ENCODE data around the gene COBLL1. TPM values are rescaled to one million over a fixed set of nuclear protein-coding genes. Genes with fewer than 3 reads are reported as not detected.

COBLL1 gene
- total and polyA plus RNA-seq, 2 donors (not counting 1 experiment from before 2014, with no cell fraction given), result 10.1 to 11.9 TPM

DNA sequence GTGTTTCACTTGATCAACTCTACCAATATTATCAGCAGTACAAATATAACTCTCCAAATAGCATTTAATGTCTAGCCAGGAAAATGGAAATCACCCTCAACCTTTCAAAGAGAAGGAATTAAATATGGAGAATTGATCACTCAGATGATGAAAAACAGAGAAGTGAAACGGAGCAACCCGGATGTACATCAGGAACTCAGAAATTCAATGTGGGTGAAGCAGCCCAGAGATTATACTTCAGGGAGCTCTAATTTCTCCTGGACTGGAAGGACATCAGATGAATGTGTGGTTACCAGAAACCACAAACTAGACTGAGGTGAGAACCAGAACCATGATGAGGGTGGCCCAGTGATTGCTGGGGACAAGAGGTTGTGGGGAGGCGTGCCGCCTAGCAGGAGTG, 35.5 kb upstream of the COBLL1 start:
- Histone ChIP-seq H3K9me3 (ENCODE audit: control insufficient read depth, insufficient read depth, low read depth, low read length) (no peaks in the 10 kb centered on the region), H3K4me1 (ENCODE audit: control insufficient read depth, extremely low read depth, insufficient read depth, low read length) (no peaks in the 10 kb centered on the region), H3K36me3 (ENCODE audit: control insufficient read depth, insufficient read depth, low read length) (no peaks in the 10 kb centered on the region), H3K79me2 (ENCODE audit: control insufficient read depth, insufficient read depth, low read length) (no peaks in the 10 kb centered on the region), H3K27ac (ENCODE audit: insufficient read depth, low read length) (no peak overlapping the region), H3K4me3 (replicated peaks in 1 of 4; ENCODE audit: control extremely low read depth in 1 of 4, insufficient read depth in 1 of 4, low read depth in 3 of 4, low read length in 4 of 4) (no peak overlapping the region), H4K20me1 (ENCODE audit: control insufficient read depth, extremely low read depth, insufficient read depth, low read length) (no peaks in the 10 kb centered on the region), H3K4me2 (ENCODE audit: extremely low read depth, insufficient read depth, low read length) (no peak overlapping the region), H3K9ac (ENCODE audit: insufficient read depth, low read length) (no peak overlapping the region), H2AFZ (ENCODE audit: low read length) (no peak overlapping the region), H3K27me3 (ENCODE audit: control insufficient read depth, insufficient read depth, low read length) (no peaks in the 10 kb centered on the region)
- TF ChIP-seq, protein P1, sequence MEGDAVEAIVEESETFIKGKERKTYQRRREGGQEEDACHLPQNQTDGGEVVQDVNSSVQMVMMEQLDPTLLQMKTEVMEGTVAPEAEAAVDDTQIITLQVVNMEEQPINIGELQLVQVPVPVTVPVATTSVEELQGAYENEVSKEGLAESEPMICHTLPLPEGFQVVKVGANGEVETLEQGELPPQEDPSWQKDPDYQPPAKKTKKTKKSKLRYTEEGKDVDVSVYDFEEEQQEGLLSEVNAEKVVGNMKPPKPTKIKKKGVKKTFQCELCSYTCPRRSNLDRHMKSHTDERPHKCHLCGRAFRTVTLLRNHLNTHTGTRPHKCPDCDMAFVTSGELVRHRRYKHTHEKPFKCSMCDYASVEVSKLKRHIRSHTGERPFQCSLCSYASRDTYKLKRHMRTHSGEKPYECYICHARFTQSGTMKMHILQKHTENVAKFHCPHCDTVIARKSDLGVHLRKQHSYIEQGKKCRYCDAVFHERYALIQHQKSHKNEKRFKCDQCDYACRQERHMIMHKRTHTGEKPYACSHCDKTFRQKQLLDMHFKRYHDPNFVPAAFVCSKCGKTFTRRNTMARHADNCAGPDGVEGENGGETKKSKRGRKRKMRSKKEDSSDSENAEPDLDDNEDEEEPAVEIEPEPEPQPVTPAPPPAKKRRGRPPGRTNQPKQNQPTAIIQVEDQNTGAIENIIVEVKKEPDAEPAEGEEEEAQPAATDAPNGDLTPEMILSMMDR (conservative IDR thresholded peaks at IDR 0.05 in 1 of 2, IDR thresholded peaks at IDR 0.05 in 1 of 2; ENCODE audit: low read depth in 1 of 2, low read length in 2 of 2), result no peak
- no peak for TF ChIP-seq EZH2 (IDR thresholded peaks at IDR 0.05; ENCODE audit: low read length, missing control alignments)
- DNase-seq (ENCODE audit: low read depth in 2 of 2), result no peak

DNA sequence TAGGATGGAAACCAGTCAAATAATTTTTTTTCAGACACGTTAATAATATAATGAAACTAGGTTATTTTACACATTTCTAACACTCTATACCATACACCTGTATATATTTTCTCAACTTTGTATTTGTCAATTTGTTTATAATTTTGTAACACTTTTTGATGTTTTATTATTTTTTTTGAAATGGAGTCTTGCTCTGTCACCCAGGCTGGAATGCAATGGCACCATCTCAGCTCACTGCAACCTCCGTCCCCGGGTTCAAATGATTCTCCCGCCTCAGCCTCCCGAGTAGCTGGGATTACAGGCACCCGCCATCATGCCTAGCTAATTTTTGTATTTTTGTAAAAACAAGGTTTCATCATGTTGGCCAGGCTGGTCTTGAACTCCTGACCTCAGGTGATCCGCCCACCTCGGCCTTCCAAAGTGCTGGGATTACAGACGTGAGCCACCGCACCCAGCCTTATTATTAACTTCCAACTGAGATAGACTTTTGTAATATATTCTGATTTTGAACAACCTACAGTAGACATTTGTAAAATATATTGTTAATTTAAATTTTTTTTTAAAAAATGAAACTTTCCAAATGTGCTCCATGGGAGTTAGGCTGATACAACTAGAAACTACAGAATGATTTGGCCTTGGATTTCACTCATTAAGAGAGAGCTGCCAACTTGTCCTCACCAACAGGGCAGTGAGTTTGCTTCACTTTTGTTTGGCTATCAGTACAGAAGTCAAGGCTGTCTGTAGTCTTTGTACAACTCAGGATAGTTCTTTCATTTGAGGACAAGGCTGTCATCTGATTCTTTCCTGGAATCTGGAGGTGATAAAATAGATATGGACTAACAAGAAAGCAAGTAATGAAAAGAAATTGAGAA, 33.9 kb upstream of the COBLL1 start:
- Histone ChIP-seq H3K36me3 (ENCODE audit: control insufficient read depth, insufficient read depth, low read length) (no peaks in the 10 kb centered on the region), H4K20me1 (ENCODE audit: control insufficient read depth, extremely low read depth, insufficient read depth, low read length) (no peaks in the 10 kb centered on the region), H3K27ac (ENCODE audit: insufficient read depth, low read length) (no peak overlapping the region), H3K4me2 (ENCODE audit: extremely low read depth, insufficient read depth, low read length) (no peak overlapping the region), H3K9ac (ENCODE audit: insufficient read depth, low read length) (no peak overlapping the region), H3K9me3 (ENCODE audit: control insufficient read depth, insufficient read depth, low read depth, low read length) (no peaks in the 10 kb centered on the region), H3K4me3 (replicated peaks in 1 of 4; ENCODE audit: control extremely low read depth in 1 of 4, insufficient read depth in 1 of 4, low read depth in 3 of 4, low read length in 4 of 4) (no peak overlapping the region), H3K79me2 (ENCODE audit: control insufficient read depth, insufficient read depth, low read length) (no peaks in the 10 kb centered on the region), H3K4me1 (ENCODE audit: control insufficient read depth, extremely low read depth, insufficient read depth, low read length) (no peaks in the 10 kb centered on the region), H3K27me3 (ENCODE audit: control insufficient read depth, insufficient read depth, low read length) (no peaks in the 10 kb centered on the region), H2AFZ (ENCODE audit: low read length) (no peak overlapping the region)
- DNase-seq (ENCODE audit: low read depth in 2 of 2), result no peak
- TF ChIP-seq, protein P1 (conservative IDR thresholded peaks at IDR 0.05 in 1 of 2, IDR thresholded peaks at IDR 0.05 in 1 of 2; ENCODE audit: low read depth in 1 of 2, low read length in 2 of 2), result no peak
- TF ChIP-seq EZH2 (IDR thresholded peaks at IDR 0.05; ENCODE audit: low read length, missing control alignments), result no peak

DNA sequence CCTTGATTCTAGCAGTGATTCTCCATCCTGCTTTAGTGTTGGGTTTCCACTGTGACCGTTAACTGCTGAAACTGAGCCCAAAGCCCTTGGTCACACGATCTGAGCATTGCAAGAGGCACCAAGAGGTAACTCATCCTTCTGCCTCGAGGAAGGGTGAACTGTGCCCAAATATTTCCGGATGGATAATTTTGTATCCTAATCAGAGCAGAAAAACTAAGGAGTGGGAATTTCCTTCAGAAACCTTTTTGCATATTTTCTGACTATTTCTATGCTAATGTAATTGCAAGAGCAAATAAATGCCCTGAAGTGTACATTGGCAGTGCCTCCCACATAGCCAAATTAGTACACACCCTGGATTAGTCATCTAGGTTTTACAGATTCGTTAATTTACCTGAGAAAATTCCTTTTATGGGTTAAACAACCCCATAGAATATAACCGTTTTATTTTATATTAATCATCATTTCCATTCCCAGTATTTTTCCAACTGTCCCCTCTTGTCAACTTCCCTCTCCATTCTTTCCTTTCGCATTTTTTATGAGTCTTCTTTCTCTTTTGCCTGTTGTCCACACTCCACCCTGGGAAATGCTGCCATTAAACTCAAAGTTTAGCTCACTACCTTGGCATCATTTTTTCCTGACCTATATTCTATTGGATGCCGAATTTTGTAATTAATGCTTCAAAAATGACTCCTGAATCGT, 31.7 kb upstream of the COBLL1 start:
- Histone ChIP-seq H3K27ac (ENCODE audit: insufficient read depth, low read length) (no peak overlapping the region), H3K4me2 (ENCODE audit: extremely low read depth, insufficient read depth, low read length) (no peak overlapping the region), H3K9ac (ENCODE audit: insufficient read depth, low read length) (no peak overlapping the region), H4K20me1 (ENCODE audit: control insufficient read depth, extremely low read depth, insufficient read depth, low read length) (no peaks in the 10 kb centered on the region), H3K27me3 (ENCODE audit: control insufficient read depth, insufficient read depth, low read length) (peaks cover 2% of the 10 kb centered on the region), H2AFZ (ENCODE audit: low read length) (no peak overlapping the region), H3K4me3 (replicated peaks in 1 of 4; ENCODE audit: control extremely low read depth in 1 of 4, insufficient read depth in 1 of 4, low read depth in 3 of 4, low read length in 4 of 4) (no peak overlapping the region), H3K36me3 (ENCODE audit: control insufficient read depth, insufficient read depth, low read length) (no peaks in the 10 kb centered on the region), H3K9me3 (ENCODE audit: control insufficient read depth, insufficient read depth, low read depth, low read length) (no peaks in the 10 kb centered on the region), H3K4me1 (ENCODE audit: control insufficient read depth, extremely low read depth, insufficient read depth, low read length) (no peaks in the 10 kb centered on the region), H3K79me2 (ENCODE audit: control insufficient read depth, insufficient read depth, low read length) (no peaks in the 10 kb centered on the region)
- TF ChIP-seq, protein P1 (conservative IDR thresholded peaks at IDR 0.05 in 1 of 2, IDR thresholded peaks at IDR 0.05 in 1 of 2; ENCODE audit: low read depth in 1 of 2, low read length in 2 of 2), result no peak
- TF ChIP-seq EZH2 (IDR thresholded peaks at IDR 0.05; ENCODE audit: low read length, missing control alignments), result no peak
- DNase-seq (ENCODE audit: low read depth in 2 of 2), result no peak

Data from fibroblast of lung (primary cell).